HG02943 (cell line): ENCODE data around the gene RBPJ.

Experiments
- ATAC-seq: cut with Tn5 transposase; IDR thresholded peaks from one replicate; pipeline ENCODE4 v1.9.1; 2021; ENCODE audit warnings: mild to moderate bottlenecking, low read depth, moderate library complexity; ENCODE audit not compliant: unreplicated experiment

Gene RBPJ

GRCh38 chr4:26410385-26411293, 89.8 kb downstream of the RBPJ start:
- ATAC-seq, result no peak

GRCh38 chr4:26412381-26413372, 91.9 kb downstream of the RBPJ start:
- ATAC-seq, result no peak

- ATAC-seq, result no peak
Observed at GRCh38 chr4:26413582-26413981, 92.8 kb downstream of the RBPJ start.

GRCh38 chr4:26418107-26418506, 97.3 kb downstream of the RBPJ start:
- no peak for ATAC-seq

GRCh38 chr4:26418850-26419249, 98.0 kb downstream of the RBPJ start:
- no peak for ATAC-seq

GRCh38 chr4:26420438-26420837, 99.6 kb downstream of the RBPJ start:
- no peak for ATAC-seq

- no peak for ATAC-seq
Observed at GRCh38 chr4:26420913-26421312, 100.1 kb downstream of the RBPJ start.

GRCh38 chr4:26424153-26424552, 103.3 kb downstream of the RBPJ start:
- ATAC-seq, result no peak

- ATAC-seq, result no peak
Observed at GRCh38 chr4:26424838-26425237, 104.0 kb downstream of the RBPJ start.

GRCh38 chr4:26425953-26426352, 105.1 kb downstream of the RBPJ start:
- ATAC-seq, result no peak

- ATAC-seq, result no peak
Observed at GRCh38 chr4:26426892-26427291, 106.1 kb downstream of the RBPJ start.

GRCh38 chr4:26429910-26430309, 109.1 kb downstream of the RBPJ start:
- no peak for ATAC-seq

- ATAC-seq, result no peak
Observed at GRCh38 chr4:26431461-26432180, 110.8 kb downstream of the RBPJ start.

- no peak for ATAC-seq
Observed at GRCh38 chr4:26432419-26432818, 111.6 kb downstream of the RBPJ start.

GRCh38 chr4:26433556-26433955, 112.7 kb downstream of the RBPJ start:
- no peak for ATAC-seq

GRCh38 chr4:26434030-26434639, 113.3 kb downstream of the RBPJ start:
- no peak for ATAC-seq

GRCh38 chr4:26441102-26441501, 120.3 kb downstream of the RBPJ start:
- no peak for ATAC-seq

- ATAC-seq, result no peak
Observed at GRCh38 chr4:26441771-26442170, 121.0 kb downstream of the RBPJ start.

GRCh38 chr4:26447378-26447777, 126.6 kb downstream of the RBPJ start:
- ATAC-seq, result no peak

GRCh38 chr4:26450418-26450817, 129.6 kb downstream of the RBPJ start:
- no peak for ATAC-seq
